ENCODE data around the gene TCL1A. TPM values are rescaled to one million over a fixed set of nuclear protein-coding genes. Genes with fewer than 3 reads are reported as not detected.
"Not testable (repeated sequence)": the region's sequence is repeated elsewhere in the genome, so short reads cannot be mapped to it uniquely, and the experiment has no call there.

Gene TCL1A
- total RNA-seq, 2 experiments from 2014 or later, result not detected

- H3K36me3 Mint-ChIP-seq (ENCODE audit: low read depth); H3K27ac Mint-ChIP-seq: not testable (repeated sequence)
Observed at GRCh38 chr14:95729402-95730028, 15.6 kb upstream of the TCL1A start.

GRCh38 chr14:95727056-95727700 lies 13.3 kb upstream of the TCL1A start:
- H3K4me3 Mint-ChIP-seq, result no peak overlapping the region
- no peaks in the 10 kb centered on the region for H3K36me3 Mint-ChIP-seq (ENCODE audit: low read depth)
- H3K4me1 Mint-ChIP-seq, result no peaks in the 10 kb centered on the region
- ChIA-PET CTCF (interaction anchor here (0.6 kb wide), 1 partner anchor 28 kb away, joined by 3 read pairs; no protein-coding TSS in a partner anchor), POLR2A (no interaction called here)
- DNase-seq, result no peak
- no peaks in the 10 kb centered on the region for H3K9me3 Mint-ChIP-seq
- no peak overlapping the region for H3K27ac Mint-ChIP-seq
- peaks cover 17% of the 10 kb centered on the region for H3K27me3 Mint-ChIP-seq

More at GRCh38 chr14:95729402-95730028, 15.6 kb upstream of the TCL1A start:
- CTCF ChIA-PET, H3K4me3 Mint-ChIP-seq, H3K4me1 Mint-ChIP-seq, DNase-seq, H3K9me3 Mint-ChIP-seq, POLR2A ChIA-PET: not testable (repeated sequence)
- peaks cover 19% of the 10 kb centered on the region for H3K27me3 Mint-ChIP-seq

GRCh38 chr14:95725685-95726336 lies 11.9 kb upstream of the TCL1A start:
- Mint-ChIP-seq H3K9me3 (no peaks in the 10 kb centered on the region), H3K27ac (no peak overlapping the region), H3K4me1 (no peaks in the 10 kb centered on the region), H3K4me3 (no peak overlapping the region), H3K36me3 (ENCODE audit: low read depth) (no peaks in the 10 kb centered on the region), H3K27me3 (peaks cover 19% of the 10 kb centered on the region)
- ChIA-PET CTCF (no interaction called here), POLR2A (no interaction called here)
- no peak for DNase-seq

- Mint-ChIP-seq H3K27ac (no peak overlapping the region), H3K36me3 (ENCODE audit: low read depth) (no peaks in the 10 kb centered on the region), H3K4me3 (no peak overlapping the region), H3K4me1 (no peaks in the 10 kb centered on the region), H3K9me3 (no peaks in the 10 kb centered on the region), H3K27me3 (peaks cover 28% of the 10 kb centered on the region)
- CTCF ChIA-PET, result no interaction called here
- DNase-seq, result no peak
- POLR2A ChIA-PET, result no interaction called here
Observed at GRCh38 chr14:95722525-95723190, 8.7 kb upstream of the TCL1A start.

GRCh38 chr14:95712398-95712797 lies 1.5 kb downstream of the TCL1A start:
- H3K9me3 Mint-ChIP-seq, result no peaks in the 10 kb centered on the region
- no peak overlapping the region for H3K4me3 Mint-ChIP-seq
- H3K36me3 Mint-ChIP-seq (ENCODE audit: low read depth), result no peaks in the 10 kb centered on the region
- no peak for DNase-seq
- ChIA-PET POLR2A (no interaction called here), CTCF (no interaction called here)
- H3K27me3 Mint-ChIP-seq, result peaks cover 15% of the 10 kb centered on the region
- peak overlapping the region; percentile 31 for H3K27ac Mint-ChIP-seq
- no peaks in the 10 kb centered on the region for H3K4me1 Mint-ChIP-seq

GRCh38 chr14:95711476-95712176 lies 2.3 kb downstream of the TCL1A start:
- Mint-ChIP-seq H3K27me3 (peaks cover 15% of the 10 kb centered on the region), H3K9me3 (no peaks in the 10 kb centered on the region), H3K27ac (no peak overlapping the region), H3K36me3 (ENCODE audit: low read depth) (no peaks in the 10 kb centered on the region), H3K4me3 (no peak overlapping the region), H3K4me1 (no peaks in the 10 kb centered on the region)
- CTCF ChIA-PET, result interaction anchor here (0.6 kb wide), 1 partner anchor 20 kb away, joined by 5 read pairs; no protein-coding TSS in a partner anchor
- DNase-seq, result no peak
- POLR2A ChIA-PET, result no interaction called here

GRCh38 chr14:95710106-95710505 lies 3.8 kb downstream of the TCL1A start:
- H3K27me3 Mint-ChIP-seq, result peaks cover 13% of the 10 kb centered on the region
- POLR2A ChIA-PET, result no interaction called here
- no peaks in the 10 kb centered on the region for H3K9me3 Mint-ChIP-seq
- H3K36me3 Mint-ChIP-seq (ENCODE audit: low read depth), result no peaks in the 10 kb centered on the region
- H3K4me3 Mint-ChIP-seq, result no peak overlapping the region
- DNase-seq, result no peak
- no peaks in the 10 kb centered on the region for H3K4me1 Mint-ChIP-seq
- H3K27ac Mint-ChIP-seq, result no peak overlapping the region
- CTCF ChIA-PET, result no interaction called here

GRCh38 chr14:95707327-95707726 lies 6.6 kb downstream of the TCL1A start:
- peaks cover 23% of the 10 kb centered on the region for H3K27me3 Mint-ChIP-seq
- H3K27ac Mint-ChIP-seq, result no peak overlapping the region
- H3K4me3 Mint-ChIP-seq, result no peak overlapping the region
- H3K4me1 Mint-ChIP-seq, result no peaks in the 10 kb centered on the region
- CTCF ChIA-PET, result no interaction called here
- POLR2A ChIA-PET, result no interaction called here
- no peaks in the 10 kb centered on the region for H3K9me3 Mint-ChIP-seq
- DNase-seq, result no peak
- H3K36me3 Mint-ChIP-seq (ENCODE audit: low read depth), result no peaks in the 10 kb centered on the region

GRCh38 chr14:95705518-95705917 lies 8.4 kb downstream of the TCL1A start:
- H3K27me3 Mint-ChIP-seq, result peaks cover 30% of the 10 kb centered on the region
- ChIA-PET POLR2A (no interaction called here), CTCF (no interaction called here)
- no peak overlapping the region for H3K4me3 Mint-ChIP-seq
- H3K27ac Mint-ChIP-seq, result no peak overlapping the region
- H3K36me3 Mint-ChIP-seq (ENCODE audit: low read depth), result no peaks in the 10 kb centered on the region
- no peaks in the 10 kb centered on the region for H3K4me1 Mint-ChIP-seq
- no peak for DNase-seq
- H3K9me3 Mint-ChIP-seq, result no peaks in the 10 kb centered on the region

GRCh38 chr14:95703805-95704204 lies 10.1 kb downstream of the TCL1A start:
- H3K4me1 Mint-ChIP-seq, result no peaks in the 10 kb centered on the region
- H3K4me3 Mint-ChIP-seq, result no peak overlapping the region
- H3K9me3 Mint-ChIP-seq, result no peaks in the 10 kb centered on the region
- ChIA-PET CTCF (interaction anchor here (0.5 kb wide), 1 partner anchor 141 kb away, joined by 3 read pairs; no protein-coding TSS in a partner anchor), POLR2A (no interaction called here)
- H3K27ac Mint-ChIP-seq, result no peak overlapping the region
- H3K36me3 Mint-ChIP-seq (ENCODE audit: low read depth), result no peaks in the 10 kb centered on the region
- peaks cover 33% of the 10 kb centered on the region for H3K27me3 Mint-ChIP-seq
- DNase-seq, result no peak

GRCh38 chr14:95703341-95703740 lies 10.6 kb downstream of the TCL1A start:
- H3K27ac Mint-ChIP-seq, result no peak overlapping the region
- ChIA-PET CTCF (no interaction called here), POLR2A (no interaction called here)
- H3K4me1 Mint-ChIP-seq, result no peaks in the 10 kb centered on the region
- H3K36me3 Mint-ChIP-seq (ENCODE audit: low read depth), result no peaks in the 10 kb centered on the region
- no peaks in the 10 kb centered on the region for H3K9me3 Mint-ChIP-seq
- H3K4me3 Mint-ChIP-seq, result no peak overlapping the region
- DNase-seq, result no peak
- peaks cover 33% of the 10 kb centered on the region for H3K27me3 Mint-ChIP-seq

- Mint-ChIP-seq H3K4me3 (no peak overlapping the region), H3K27ac (no peak overlapping the region), H3K9me3 (no peaks in the 10 kb centered on the region), H3K36me3 (ENCODE audit: low read depth) (no peaks in the 10 kb centered on the region), H3K4me1 (no peaks in the 10 kb centered on the region), H3K27me3 (peaks cover 33% of the 10 kb centered on the region)
- no peak for DNase-seq
- POLR2A ChIA-PET, result no interaction called here
- CTCF ChIA-PET, result interaction anchor here (2.3 kb wide), 1 partner anchor 12 kb away, joined by 4 read pairs; no protein-coding TSS in a partner anchor
Observed at GRCh38 chr14:95701846-95702221, 12.1 kb downstream of the TCL1A start.
